SK-N-SH (cell line): ENCODE results near the gene ATP11C. TPM values are rescaled to one million over a fixed set of nuclear protein-coding genes. Genes with fewer than 3 reads are reported as not detected.

Source experiments
- CTCF ChIA-PET: fragments of 300-600, 350-600 bp; formaldehyde crosslinking; extraction: SDS; loops from one replicate; lab custom pipeline; 2021; lab: Yijun Ruan, JAX
- POLR2A ChIA-PET: fragments of 350-600 bp; sonication (Branson Sonifier 250); formaldehyde crosslinking; extraction: SDS; loops from one replicate; lab custom pipeline; 2020; ENCODE audit warnings: antibody characterized with exemption, inconsistent platforms; lab: Yijun Ruan, JAX
- DNase-seq: peaks from one replicate; pipeline ENCODE4 v3.0.0; 2012
- H2AFZ ChIP-seq: fragments of 200-600 bp; sonication (generic); 2 replicates; pipeline ENCODE4 v1.8.1; 2016; ENCODE audit warnings: antibody characterized with exemption, mild to moderate bottlenecking, low read depth
- H3F3A ChIP-seq: fragments of 200-600 bp; sonication (generic); replicated peaks from 2 replicates; pipeline ENCODE3; 2016; ENCODE audit warnings: antibody characterized with exemption, mild to moderate bottlenecking; ENCODE audit not compliant: insufficient read depth
- H3K27ac ChIP-seq, 2 experiments: fragments of 200-500 bp in 1 of 2; fragments of 200-600 bp in 1 of 2; sonication (Bioruptor generic) in 1 of 2; sonication (generic), shearing (Covaris generic) in 1 of 2; 2 replicates each; pipeline versions ENCODE4 v1.5.1 to v1.6.1; 2014 to 2016; ENCODE audit warnings: low read depth in 2 of 2, inconsistent platforms in 1 of 2, low read length in 1 of 2, mild to moderate bottlenecking in 1 of 2, mixed read lengths in 1 of 2
- H3K27me3 ChIP-seq: fragments of 200-600 bp; sonication (generic), shearing (Covaris generic); 2 replicates; pipeline ENCODE4 v1.6.1; 2016; ENCODE audit warnings: mixed run types; ENCODE audit not compliant: insufficient read depth
- H3K36me3 ChIP-seq, 2 experiments: fragments of 200-500 bp in 1 of 2; fragments of 200-600 bp in 1 of 2; sonication (Bioruptor generic) in 1 of 2; sonication (generic) in 1 of 2; replicated peaks in 1 of 2; 2 replicates each; pipeline versions ENCODE3 to v1.5.1; 2014 to 2016; ENCODE audit warnings: low read length in 1 of 2, mild to moderate bottlenecking in 1 of 2; ENCODE audit not compliant: insufficient read depth in 2 of 2, control insufficient read depth in 1 of 2
- H3K4me1 ChIP-seq, 2 experiments: fragments of 200-500 bp in 1 of 2; fragments of 200-600 bp in 1 of 2; sonication (Bioruptor generic) in 1 of 2; sonication (generic), shearing (Covaris generic) in 1 of 2; 2 replicates each; pipeline versions ENCODE4 v1.5.1 to v1.6.1; 2014 to 2016; ENCODE audit warnings: low read depth in 1 of 2, low read length in 1 of 2, mixed run types in 1 of 2; ENCODE audit not compliant: insufficient read depth in 2 of 2, control insufficient read depth in 1 of 2
- H3K4me2 ChIP-seq: fragments of 200-600 bp; sonication (generic), shearing (Covaris generic); 2 replicates; pipeline ENCODE4 v1.6.1; 2017; ENCODE audit warnings: mixed run types
- H3K4me3 ChIP-seq, 2 experiments: fragments of 200-500 bp in 1 of 2; fragments of 200-600 bp in 1 of 2; sonication (Bioruptor generic) in 1 of 2; sonication (generic), shearing (Covaris generic) in 1 of 2; 2 replicates each; pipeline versions ENCODE4 v1.5.1 to v1.8.1; 2014 to 2016; ENCODE audit warnings: low read depth in 2 of 2, inconsistent platforms in 1 of 2, low read length in 1 of 2, mild to moderate bottlenecking in 1 of 2, mixed read lengths in 1 of 2, moderate library complexity in 1 of 2
- H3K79me2 ChIP-seq: fragments of 200-600 bp; sonication (generic); 2 replicates; pipeline ENCODE4 v1.8.1; 2017; ENCODE audit warnings: mild to moderate bottlenecking; ENCODE audit not compliant: insufficient read depth
- H3K9ac ChIP-seq: fragments of 200-600 bp; sonication (generic); 2 replicates; pipeline ENCODE4 v1.6.1; 2017; ENCODE audit warnings: mixed run types
- H3K9me2 ChIP-seq: fragments of 200-600 bp; sonication (generic); 2 replicates; pipeline ENCODE4 v1.6.1; 2017; ENCODE audit warnings: mixed run types
- H3K9me3 ChIP-seq: fragments of 200-600 bp; sonication (generic); 2 replicates; pipeline ENCODE4 v1.6.1; 2017; ENCODE audit warnings: mixed run types, mild to moderate bottlenecking, moderate library complexity
- H4K20me1 ChIP-seq: fragments of 200-600 bp; sonication (generic); 2 replicates; pipeline ENCODE4 v1.6.1; 2017; ENCODE audit warnings: mild to moderate bottlenecking, mixed run types; ENCODE audit not compliant: insufficient read depth
- CTCF ChIP-seq: fragments of 200-600 bp; sonication (generic); IDR thresholded peaks from 2 replicates; pipeline ENCODE4 v1.6.1; 2017; ENCODE audit warnings: antibody characterized with exemption, mild to moderate bottlenecking, moderate library complexity
- ELF1 ChIP-seq: IDR thresholded peaks from 2 replicates; pipeline ENCODE4 v1.4.0; 2012
- EP300 ChIP-seq, 2 experiments: IDR thresholded peaks; 2 replicates each; pipeline versions ENCODE4 v1.4.0 to v1.6.1; 2012; ENCODE audit warnings: borderline replicate concordance in 1 of 2, low read depth in 1 of 2, low read length in 1 of 2
- FOSL2 ChIP-seq: IDR thresholded peaks from 2 replicates; pipeline ENCODE4 v1.4.0; 2012; ENCODE audit warnings: low read depth, mild to moderate bottlenecking, moderate library complexity, borderline replicate concordance
- FOXJ3 ChIP-seq: sonication (generic); formaldehyde crosslinking; IDR thresholded peaks from 2 replicates; pipeline ENCODE4 v1.5.1; 2020; ENCODE audit warnings: mild to moderate bottlenecking, missing genetic modification reagents
- GABPA ChIP-seq: IDR thresholded peaks from 2 replicates; pipeline ENCODE4 v1.4.0; 2012; ENCODE audit warnings: low read depth, mild to moderate bottlenecking
- GATA2 ChIP-seq: sonication (generic); formaldehyde crosslinking; IDR thresholded peaks from 2 replicates; pipeline ENCODE4 v1.5.0; 2020; ENCODE audit warnings: mild to moderate bottlenecking, missing genetic modification reagents
- MEF2A ChIP-seq: IDR thresholded peaks from 2 replicates; pipeline ENCODE4 v1.4.0; 2012; ENCODE audit warnings: low read depth, borderline replicate concordance
- MXI1 ChIP-seq: IDR thresholded peaks from 2 replicates; pipeline ENCODE4 v1.6.1; 2012; ENCODE audit warnings: mild to moderate bottlenecking, low read depth, low read length, improper control_type of control experiment
- NFIC ChIP-seq: IDR thresholded peaks from 2 replicates; pipeline ENCODE4 v1.4.0; 2012; ENCODE audit warnings: borderline replicate concordance
- POLR2AphosphoS5 ChIP-seq: IDR thresholded peaks from 2 replicates; pipeline ENCODE4 v1.6.1; 2012; ENCODE audit warnings: low read depth, low read length
- RAD21 ChIP-seq: IDR thresholded peaks from 2 replicates; pipeline ENCODE4 v1.6.1; 2012; ENCODE audit warnings: mild to moderate bottlenecking, low read length
- RCOR1 ChIP-seq: fragments of 150-350 bp; IDR thresholded peaks from 2 replicates; pipeline ENCODE4 v1.6.1; 2017; ENCODE audit warnings: antibody characterized with exemption, low read length
- RFX5 ChIP-seq: IDR thresholded peaks from 2 replicates; pipeline ENCODE4 v1.6.1; 2012; ENCODE audit warnings: mild to moderate bottlenecking, improper control_type of control experiment, low read length
- RXRA ChIP-seq: IDR thresholded peaks from 2 replicates; pipeline ENCODE4 v1.4.0; 2012; ENCODE audit warnings: low read depth, mild to moderate bottlenecking, borderline replicate concordance
- SIN3A ChIP-seq: IDR thresholded peaks from 2 replicates; pipeline ENCODE4 v1.6.1; 2012; ENCODE audit warnings: low read depth, mild to moderate bottlenecking, low read length, moderate library complexity, borderline replicate concordance
- TAF1 ChIP-seq: IDR thresholded peaks from 2 replicates; pipeline ENCODE4 v1.6.1; 2012; ENCODE audit warnings: low read depth, mild to moderate bottlenecking, low read length, moderate library complexity, borderline replicate concordance
- TCF12 ChIP-seq: IDR thresholded peaks from 2 replicates; pipeline ENCODE4 v1.4.0; 2012
- USF2 ChIP-seq: fragments of 150-350 bp; IDR thresholded peaks from 2 replicates; pipeline ENCODE4 v1.6.1; 2017; ENCODE audit warnings: antibody characterized with exemption, low read length, low read depth, borderline replicate concordance
- YY1 ChIP-seq: IDR thresholded peaks from 2 replicates; pipeline ENCODE4 v1.4.0; 2012; ENCODE audit warnings: low read depth, mild to moderate bottlenecking
- WGBS: methylation state at CpG from one replicate; pipeline ENCODE4 v1.1.6; 2017; ENCODE audit warnings: low lambda C conversion rate; 5-methylcytosine and 5-hydroxymethylcytosine counted together
- polyA plus RNA-seq, 3 experiments: library from polyadenylated mRNA; depleted of rRNA; stranded (reverse); fragments of >200 nt; gene quantifications; 2 replicates each; pipeline ENCODE4 v1.2.3, GENCODE V29; 2012

The ATP11C gene
- polyA plus RNA-seq, 1 of the 3 experiments (the other 2 are of a cell fraction) = 18.5 TPM

- Histone ChIP-seq H3K4me2 (no peak overlapping the region), H3K79me2 (no peaks in the 10 kb centered on the region), H4K20me1 (no peaks in the 10 kb centered on the region), H3K27me3 (no peaks in the 10 kb centered on the region), H2AFZ (no peak overlapping the region), H3K9me3 (no peaks in the 10 kb centered on the region), H3K9me2 (no peaks in the 10 kb centered on the region), H3K4me3 (no peak overlapping the region), H3K4me1 (no peaks in the 10 kb centered on the region), H3K36me3 (peaks cover 14 to 20% of the 10 kb centered on the region in 2 experiments), H3K27ac (no peak overlapping the region), H3K9ac (no peak overlapping the region), H3F3A (no peaks in the 10 kb centered on the region)
- TF ChIP-seq POLR2AphosphoS5 (no peak), GABPA (no peak), CTCF (no peak), RAD21 (no peak), FOXJ3 (no peak), EP300 (IDR thresholded peaks at IDR 0.05; ENCODE audit: borderline replicate concordance in 1 of 2, low read depth in 1 of 2, low read length in 1 of 2) (no peak), MEF2A (no peak), GATA2 (CRISPR knock-in tag) (no peak), YY1 (no peak), RFX5 (no peak), FOSL2 (no peak), SIN3A (no peak), TCF12 (no peak), NFIC (no peak), USF2 (no peak)
- 48% methylated on average over 3 of the region's 3 CpGs for WGBS
- DNase-seq = no peak
- POLR2A ChIA-PET = no interaction called here
- CTCF ChIA-PET = interaction anchor here (1.6 kb wide), 1 partner anchor 9 kb away, joined by 4 read pairs; no protein-coding TSS in a partner anchor
Observed at GRCh38 chrX:139783030-139783429, 149.8 kb downstream of the ATP11C start.

- Histone ChIP-seq H2AFZ (no peak overlapping the region), H3F3A (no peaks in the 10 kb centered on the region), H3K4me1 (no peaks in the 10 kb centered on the region), H3K36me3 (peaks cover 5 to 11% of the 10 kb centered on the region in 2 experiments), H3K9me2 (no peaks in the 10 kb centered on the region), H3K79me2 (0 out of 2 replicates have a peak, but pooled peaks cover 5% of the 10 kb centered on the region), H4K20me1 (no peaks in the 10 kb centered on the region), H3K4me3 (no peak overlapping the region), H3K4me2 (no peak overlapping the region), H3K9me3 (no peaks in the 10 kb centered on the region), H3K9ac (no peak overlapping the region), H3K27ac (no peak overlapping the region), H3K27me3 (no peaks in the 10 kb centered on the region)
- POLR2A ChIA-PET = no interaction called here
- DNase-seq = no peak
- CTCF ChIA-PET = interaction anchor here (0.7 to 2.0 kb wide), 2 partner anchors 13 to 22 kb away, joined by 3 to 4 read pairs; no protein-coding TSS in a partner anchor
- WGBS = 70% methylated on average over 3 of the region's 3 CpGs
- no peak for TF ChIP-seq RCOR1
- no peak for TF ChIP-seq RXRA
- no peak for TF ChIP-seq MEF2A
- no peak for TF ChIP-seq USF2
- no peak for TF ChIP-seq GABPA
- TF ChIP-seq RFX5 = no peak
- TF ChIP-seq MXI1 = no peak
- TF ChIP-seq TAF1 = no peak
- TF ChIP-seq ELF1 = no peak
Observed at GRCh38 chrX:139776599-139776998, 156.3 kb downstream of the ATP11C start.
